DMS 273 (cell line): Measurements from ENCODE around the gene ASXL2.
A peak's percentile ranks its signal among the peaks of the same experiment; 100 is the strongest.
"Not testable (repeated sequence)": the region's sequence is repeated elsewhere in the genome, so short reads cannot be mapped to it uniquely, and the experiment has no call there.

ENCODE experiments used
- DNase-seq: peaks from one replicate; lab custom pipeline; 2025; ENCODE audit not compliant: unreplicated experiment; lab: John Stamatoyannopoulos, UW

ASXL2 gene

GRCh38 chr2:25894135-25894830 is 16.0 kb upstream of the ASXL2 start:
- peak; percentile 94 for DNase-seq

DNA sequence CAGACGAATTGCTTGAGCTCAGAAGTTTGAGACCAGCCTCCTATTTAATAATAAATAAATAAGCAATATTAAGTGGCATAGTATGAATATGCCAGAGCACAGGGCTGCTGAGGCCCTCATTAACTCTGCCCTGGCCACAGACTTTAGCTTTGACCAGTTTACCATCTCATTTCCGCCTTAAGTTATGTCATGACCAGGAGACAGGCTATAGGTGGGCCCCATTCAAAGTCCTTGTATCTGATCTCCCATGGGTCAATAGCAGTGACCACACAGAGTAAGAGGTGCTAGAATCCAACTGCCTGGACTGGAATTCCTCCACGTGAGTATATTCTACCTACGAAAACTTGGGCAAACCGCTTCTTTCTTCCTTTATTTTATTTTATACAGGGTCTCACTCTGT is 13.4 kb upstream of the ASXL2 start:
- DNase-seq: no peak

DNA sequence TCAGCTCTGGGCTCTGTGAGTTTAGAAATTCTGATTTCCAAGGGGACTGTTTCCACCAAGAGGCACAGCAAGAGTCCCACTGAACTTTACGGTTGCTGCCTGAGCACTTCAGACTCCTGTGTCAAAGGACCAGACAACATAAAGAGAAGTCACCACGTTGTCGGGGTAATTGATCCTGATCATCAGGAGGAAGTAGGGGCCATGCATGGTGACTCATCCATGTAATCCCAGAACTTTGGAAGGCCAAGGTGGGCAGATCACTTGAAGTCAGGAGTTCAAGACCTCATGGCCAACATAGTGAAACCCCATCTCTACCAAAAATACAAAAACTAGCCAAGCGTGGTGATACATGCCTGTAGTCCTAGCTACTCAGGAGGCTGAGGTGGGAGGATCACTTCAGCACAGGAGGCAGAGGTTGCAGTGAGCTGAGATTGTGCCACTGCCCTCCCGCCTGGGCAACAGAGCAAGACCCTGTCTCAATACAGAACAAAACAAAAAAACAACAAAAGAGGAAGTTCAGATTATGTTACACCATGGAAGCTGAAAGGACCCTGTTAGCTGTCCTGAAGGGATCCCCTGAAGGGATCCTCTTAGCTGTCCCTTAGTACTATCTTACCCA is 9.4 kb upstream of the ASXL2 start:
- no peak for DNase-seq

GRCh38 chr2:25885933-25886332 is 7.6 kb upstream of the ASXL2 start:
- no peak for DNase-seq

- DNase-seq: no peak
Observed at GRCh38 chr2:25881764-25882163, 3.5 kb upstream of the ASXL2 start.

- DNase-seq: no peak
Observed at GRCh38 chr2:25879133-25879730, 945 bp upstream of the ASXL2 start.

- DNase-seq: peak; percentile 90
Observed at GRCh38 chr2:25877431-25878360, 591 bp downstream of the ASXL2 start.

DNA sequence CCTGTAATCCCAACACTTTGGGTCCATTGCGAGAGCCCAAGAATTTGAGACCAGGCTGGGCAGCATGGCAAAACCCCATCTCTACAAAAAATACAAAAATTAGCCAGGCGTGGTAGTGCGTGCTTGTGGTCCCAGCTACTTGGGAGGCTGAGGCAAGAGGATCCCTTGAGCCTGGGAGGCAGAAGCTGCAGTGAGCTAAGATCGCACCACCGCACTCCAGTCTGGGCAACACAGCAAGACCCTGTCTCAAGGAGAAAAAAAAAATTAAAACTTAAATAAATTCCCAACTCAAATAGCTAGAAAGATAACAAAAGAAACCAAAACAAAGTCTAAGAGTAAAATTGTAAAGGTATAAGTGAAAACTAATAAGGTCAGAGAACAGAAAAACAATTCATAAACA is 6.2 kb downstream of the ASXL2 start:
- DNase-seq: no peak

GRCh38 chr2:25867396-25868003 is 10.8 kb downstream of the ASXL2 start:
- no peak for DNase-seq

DNA sequence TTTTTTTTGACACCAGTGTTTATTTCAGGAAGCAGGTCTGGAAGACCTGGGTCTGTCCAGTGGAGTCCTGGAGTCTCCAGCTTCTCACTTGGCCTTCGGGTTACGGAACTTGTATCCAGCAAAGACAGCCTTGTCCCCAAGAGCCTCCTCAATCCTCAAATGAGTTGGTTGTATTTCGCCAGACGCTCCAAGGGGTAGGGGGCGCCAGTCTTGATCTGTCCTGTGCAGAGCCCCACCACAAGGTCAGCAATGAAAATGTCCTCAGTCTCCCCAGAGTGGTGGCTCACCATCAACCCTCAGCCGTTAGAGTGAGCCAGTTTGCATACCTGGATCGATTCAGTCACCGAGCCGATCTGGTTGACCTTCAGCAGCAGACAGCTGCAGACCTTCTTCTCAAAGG is 21.9 kb downstream of the ASXL2 start:
- DNase-seq: no peak

GRCh38 chr2:25855065-25855464 is 23.2 kb downstream of the ASXL2 start:
- DNase-seq: peak; percentile 16

DNA sequence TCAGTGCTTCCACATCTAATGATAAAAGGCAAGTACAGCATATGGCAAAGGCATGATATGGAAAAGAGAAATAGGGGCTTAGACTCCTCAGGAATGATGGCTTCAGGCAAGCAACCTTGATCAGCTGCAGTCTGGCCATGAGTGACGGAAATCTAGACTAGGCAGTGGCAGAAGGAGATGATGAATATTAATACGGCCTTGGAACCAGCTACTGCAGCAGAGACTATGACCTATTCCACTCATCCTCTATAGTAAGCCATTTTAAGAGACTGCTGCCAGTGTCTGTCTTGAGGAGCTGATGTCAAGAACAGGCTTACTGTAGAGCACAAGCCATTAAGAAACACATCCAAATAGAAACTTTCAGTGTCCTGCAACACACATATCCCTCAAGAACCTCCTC is 23.7 kb downstream of the ASXL2 start:
- DNase-seq: no peak

DNA sequence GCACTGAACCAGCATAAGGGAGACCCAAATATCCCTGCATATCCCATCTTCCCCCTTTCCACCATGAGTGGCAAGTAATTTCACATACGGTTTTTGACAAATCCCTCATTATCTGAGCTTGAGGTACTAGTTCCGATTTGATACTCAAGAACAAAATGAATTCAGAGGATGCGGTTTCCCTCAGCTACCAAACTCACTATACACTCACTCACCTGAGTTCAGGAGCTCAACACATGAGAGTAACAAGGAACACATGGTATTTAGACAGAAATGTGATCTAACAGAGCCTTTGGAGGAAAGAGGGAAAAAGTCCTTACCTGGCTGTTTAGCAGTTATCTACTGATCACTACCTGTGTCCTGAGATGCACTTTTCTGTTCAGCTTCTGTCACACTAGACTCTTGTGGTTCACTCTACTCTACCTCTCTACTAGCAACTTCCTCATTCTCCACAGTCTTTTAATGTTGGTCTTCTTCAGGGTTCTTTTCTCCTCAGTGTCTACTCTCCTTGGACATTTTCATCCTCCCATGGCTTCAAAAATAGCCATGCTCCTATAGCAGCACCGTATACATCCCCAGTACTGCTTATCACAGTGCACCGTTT is 25.1 kb downstream of the ASXL2 start:
- DNase-seq: no peak

GRCh38 chr2:25851740-25852503 is 26.4 kb downstream of the ASXL2 start:
- peak; percentile 73 for DNase-seq

DNA sequence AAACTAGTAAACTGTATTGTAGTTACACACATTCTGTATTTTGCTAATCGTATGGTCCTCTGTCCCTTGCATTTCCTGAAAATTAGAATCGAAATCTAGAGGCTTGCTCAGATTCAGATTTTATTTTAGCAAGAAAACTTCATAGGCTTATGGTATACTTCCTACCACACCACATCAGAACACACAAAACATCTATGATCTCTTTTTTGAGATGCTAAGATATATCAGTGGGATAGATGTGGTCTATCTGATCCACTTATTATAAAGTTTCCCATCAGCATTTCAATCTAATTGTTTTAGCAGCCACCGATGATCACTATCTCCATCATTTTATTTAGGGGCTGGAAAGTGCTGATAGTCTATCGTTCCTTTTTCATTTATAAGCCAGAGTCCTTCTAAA is 27.9 kb downstream of the ASXL2 start:
- not testable (repeated sequence) for DNase-seq

GRCh38 chr2:25849350-25849749 is 28.9 kb downstream of the ASXL2 start:
- DNase-seq: not testable (repeated sequence)

GRCh38 chr2:25845843-25846505 is 32.3 kb downstream of the ASXL2 start:
- DNase-seq: peak; percentile 56

DNA sequence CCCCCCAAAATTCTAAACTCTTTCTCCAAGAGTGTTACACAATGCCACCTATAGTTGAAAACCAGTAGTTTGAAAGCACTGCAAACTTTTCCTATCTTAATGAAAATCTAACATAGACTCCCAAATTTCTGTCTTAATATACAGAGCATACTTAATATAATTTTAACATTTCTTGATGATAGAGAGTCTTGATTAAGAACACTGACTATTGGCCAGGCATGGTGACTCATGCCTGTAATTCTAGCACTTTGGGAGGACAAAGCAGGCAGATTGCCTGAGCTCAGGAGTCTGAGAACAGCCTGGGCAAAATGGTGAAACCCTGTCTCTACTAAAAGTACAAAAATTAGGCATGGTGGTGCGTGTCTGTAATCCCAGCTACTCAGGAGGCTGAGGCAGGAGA is 34.2 kb downstream of the ASXL2 start:
- no peak for DNase-seq

- DNase-seq: no peak
Observed at GRCh38 chr2:25842155-25842554, 36.1 kb downstream of the ASXL2 start.
